Measurements from ENCODE around the gene IL4R.

The IL4R gene

DNA sequence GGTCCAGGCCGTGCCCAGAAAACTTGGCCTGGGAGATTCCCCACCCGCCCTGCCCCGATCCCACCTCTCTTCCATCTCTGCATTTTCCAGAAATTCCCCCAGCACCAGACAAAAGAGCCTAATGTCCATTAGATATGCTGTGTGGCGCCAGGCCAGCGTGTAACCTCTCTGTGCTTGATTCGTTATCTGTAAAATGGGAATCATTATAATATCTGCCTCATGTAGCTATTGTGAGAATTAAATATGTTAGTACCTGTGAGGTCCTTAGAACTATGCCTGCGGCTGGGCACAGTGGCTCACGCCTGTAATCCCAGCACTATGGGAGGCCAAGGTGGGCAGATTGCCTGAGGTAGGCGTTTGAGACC is 54.6 kb downstream of the IL4R start:
- no CpG with 5 or more reads among the region's 9 CpGs for WGBS, 2 donors (ENCODE audit: extremely low coverage in 2 of 2, insufficient read length in 2 of 2, insufficient replicate concordance in 1 of 2)
- Histone ChIP-seq H3K14ac (ENCODE audit: low read length) (no peak overlapping the region), H2AK5ac (ENCODE audit: low read depth, low read length) (no peak overlapping the region), H3K79me1 (ENCODE audit: low read depth, low read length) (no peaks in the 10 kb centered on the region), H3K9ac (ENCODE audit: low read depth, low read length, poor library complexity) (no peak overlapping the region), H3K18ac (ENCODE audit: low read length) (no peak overlapping the region), H2BK15ac (ENCODE audit: low read length) (no peak overlapping the region), H3K4me2 (ENCODE audit: insufficient read depth, low read length, poor library complexity, severe bottlenecking) (no peak overlapping the region), H3K36me3 (replicated peaks in 1 of 2; ENCODE audit: control insufficient read depth in 2 of 2, insufficient read depth in 2 of 2, low read length in 2 of 2) (no peaks in the 10 kb centered on the region), H3K9me3 (replicated peaks in 1 of 2; ENCODE audit: control insufficient read depth in 2 of 2, insufficient read depth in 1 of 2, low read depth in 1 of 2, low read length in 2 of 2) (no peaks in the 10 kb centered on the region), H2BK12ac (ENCODE audit: low read length) (no peak overlapping the region), H3K4me1 (ENCODE audit: control insufficient read depth in 2 of 2, insufficient read depth in 1 of 2, low read depth in 1 of 2, low read length in 2 of 2) (peaks cover 0 to 2% of the 10 kb centered on the region in 2 donors), H2BK5ac (ENCODE audit: low read length) (no peak overlapping the region), H3K27me3 (ENCODE audit: control insufficient read depth in 3 of 3, insufficient read depth in 3 of 3, low read depth in 1 of 3, low read length in 3 of 3) (no peaks in the 10 kb centered on the region), H4K8ac (ENCODE audit: low read depth, low read length) (no peak overlapping the region), H3K4ac (ENCODE audit: low read length) (no peak overlapping the region), H2AFZ (ENCODE audit: low read length) (no peak overlapping the region), H3K27ac (replicated peaks; ENCODE audit: low read length) (no peak overlapping the region), H4K91ac (ENCODE audit: low read depth, low read length, poor library complexity) (no peak overlapping the region), H3K4me3 (ENCODE audit: low read length in 2 of 2) (no peak overlapping the region), H2BK120ac (ENCODE audit: low read depth, low read length) (no peak overlapping the region), H3K23ac (ENCODE audit: low read depth, low read length, poor library complexity) (no peak overlapping the region)
- DNase-seq (ENCODE audit: low spot score): no peak

DNA sequence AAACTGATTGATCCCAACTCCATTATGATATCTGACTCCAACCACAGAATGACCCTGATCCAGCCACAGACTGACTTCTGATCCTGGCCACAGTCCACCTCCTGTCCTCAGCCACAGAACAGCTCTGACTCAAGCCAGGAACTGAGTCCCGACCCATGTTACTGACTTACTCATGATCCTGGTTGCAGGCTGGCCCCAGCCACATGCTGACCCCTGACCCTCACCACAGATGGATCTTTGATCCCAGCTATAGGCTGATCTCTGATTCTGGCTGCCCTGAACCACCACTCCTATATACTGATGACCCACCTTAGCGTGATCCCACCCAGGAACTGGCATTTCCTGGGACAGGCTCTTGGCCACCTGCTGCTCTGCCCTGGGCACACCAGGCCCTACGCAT is 56.0 kb downstream of the IL4R start:
- Histone ChIP-seq H2BK12ac (ENCODE audit: low read length) (no peak overlapping the region), H3K79me1 (ENCODE audit: low read depth, low read length) (no peaks in the 10 kb centered on the region), H4K8ac (ENCODE audit: low read depth, low read length) (peak overlapping the region; percentile 24), H3K18ac (ENCODE audit: low read length) (no peak overlapping the region), H2BK15ac (ENCODE audit: low read length) (no peak overlapping the region), H3K4ac (ENCODE audit: low read length) (no peak overlapping the region), H2AK5ac (ENCODE audit: low read depth, low read length) (no peak overlapping the region), H3K4me3 (ENCODE audit: low read length in 2 of 2) (no peak overlapping the region), H3K4me1 (ENCODE audit: control insufficient read depth in 2 of 2, insufficient read depth in 1 of 2, low read depth in 1 of 2, low read length in 2 of 2) (peaks cover 0 to 3% of the 10 kb centered on the region in 2 donors), H2AFZ (ENCODE audit: low read length) (no peak overlapping the region), H3K9ac (ENCODE audit: low read depth, low read length, poor library complexity) (no peak overlapping the region), H3K36me3 (replicated peaks in 1 of 2; ENCODE audit: control insufficient read depth in 2 of 2, insufficient read depth in 2 of 2, low read length in 2 of 2) (no peaks in the 10 kb centered on the region), H3K9me3 (replicated peaks in 1 of 2; ENCODE audit: control insufficient read depth in 2 of 2, insufficient read depth in 1 of 2, low read depth in 1 of 2, low read length in 2 of 2) (no peaks in the 10 kb centered on the region), H3K27me3 (ENCODE audit: control insufficient read depth in 3 of 3, insufficient read depth in 3 of 3, low read depth in 1 of 3, low read length in 3 of 3) (no peaks in the 10 kb centered on the region), H3K23ac (ENCODE audit: low read depth, low read length, poor library complexity) (no peak overlapping the region), H3K27ac (replicated peaks; ENCODE audit: low read length) (no peak overlapping the region), H2BK5ac (ENCODE audit: low read length) (no peak overlapping the region), H2BK120ac (ENCODE audit: low read depth, low read length) (no peak overlapping the region), H4K91ac (ENCODE audit: low read depth, low read length, poor library complexity) (no peak overlapping the region), H3K4me2 (ENCODE audit: insufficient read depth, low read length, poor library complexity, severe bottlenecking) (no peak overlapping the region), H3K14ac (ENCODE audit: low read length) (peak overlapping the region; percentile 25)
- no peak for DNase-seq (ENCODE audit: low spot score)
- no CpG with 5 or more reads among the region's 3 CpGs for WGBS, 2 donors (ENCODE audit: extremely low coverage in 2 of 2, insufficient read length in 2 of 2, insufficient replicate concordance in 1 of 2)

DNA sequence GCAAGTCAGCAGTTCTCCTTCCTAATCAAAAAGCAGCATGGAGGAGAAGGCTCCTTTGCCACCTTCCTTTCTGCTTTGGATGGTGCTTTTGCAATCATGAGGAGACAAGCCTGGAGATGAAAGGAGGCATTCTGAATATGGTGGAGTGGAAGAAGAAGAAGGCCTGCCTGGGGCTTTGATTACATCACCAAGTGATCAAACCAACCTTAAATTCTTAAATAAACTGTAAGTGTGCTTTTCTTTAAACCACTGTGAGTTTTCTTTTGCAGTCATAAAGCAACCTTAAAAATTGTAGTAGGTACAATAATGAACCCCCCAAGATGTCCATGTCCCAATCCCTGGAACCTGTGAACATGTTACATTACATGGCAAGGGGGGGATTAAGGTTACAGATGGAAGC is 56.5 kb downstream of the IL4R start:
- H2BK120ac ChIP-seq (ENCODE audit: low read depth, low read length): no peak overlapping the region
- no peak overlapping the region for H4K8ac ChIP-seq (ENCODE audit: low read depth, low read length)
- no peak overlapping the region for H3K4ac ChIP-seq (ENCODE audit: low read length)
- peaks cover 0 to 3% of the 10 kb centered on the region in 2 donors for H3K4me1 ChIP-seq (ENCODE audit: control insufficient read depth in 2 of 2, insufficient read depth in 1 of 2, low read depth in 1 of 2, low read length in 2 of 2)
- no peak overlapping the region for H2AFZ ChIP-seq (ENCODE audit: low read length)
- H3K23ac ChIP-seq (ENCODE audit: low read depth, low read length, poor library complexity): no peak overlapping the region
- H3K14ac ChIP-seq (ENCODE audit: low read length): no peak overlapping the region
- H2AK5ac ChIP-seq (ENCODE audit: low read depth, low read length): no peak overlapping the region
- no peaks in the 10 kb centered on the region for H3K27me3 ChIP-seq (ENCODE audit: control insufficient read depth in 3 of 3, insufficient read depth in 3 of 3, low read depth in 1 of 3, low read length in 3 of 3)
- H3K36me3 ChIP-seq (replicated peaks in 1 of 2; ENCODE audit: control insufficient read depth in 2 of 2, insufficient read depth in 2 of 2, low read length in 2 of 2): no peaks in the 10 kb centered on the region
- no peak overlapping the region for H3K4me2 ChIP-seq (ENCODE audit: insufficient read depth, low read length, poor library complexity, severe bottlenecking)
- H2BK15ac ChIP-seq (ENCODE audit: low read length): no peak overlapping the region
- no peaks in the 10 kb centered on the region for H3K79me1 ChIP-seq (ENCODE audit: low read depth, low read length)
- no peak overlapping the region for H4K91ac ChIP-seq (ENCODE audit: low read depth, low read length, poor library complexity)
- DNase-seq (ENCODE audit: low spot score): no peak
- no peak overlapping the region for H3K9ac ChIP-seq (ENCODE audit: low read depth, low read length, poor library complexity)
- no peaks in the 10 kb centered on the region for H3K9me3 ChIP-seq (replicated peaks in 1 of 2; ENCODE audit: control insufficient read depth in 2 of 2, insufficient read depth in 1 of 2, low read depth in 1 of 2, low read length in 2 of 2)
- no peak overlapping the region for H3K4me3 ChIP-seq (ENCODE audit: low read length in 2 of 2)
- H2BK5ac ChIP-seq (ENCODE audit: low read length): no peak overlapping the region
- no peak overlapping the region for H3K27ac ChIP-seq (replicated peaks; ENCODE audit: low read length)
- no peak overlapping the region for H2BK12ac ChIP-seq (ENCODE audit: low read length)
- no peak overlapping the region for H3K18ac ChIP-seq (ENCODE audit: low read length)

DNA sequence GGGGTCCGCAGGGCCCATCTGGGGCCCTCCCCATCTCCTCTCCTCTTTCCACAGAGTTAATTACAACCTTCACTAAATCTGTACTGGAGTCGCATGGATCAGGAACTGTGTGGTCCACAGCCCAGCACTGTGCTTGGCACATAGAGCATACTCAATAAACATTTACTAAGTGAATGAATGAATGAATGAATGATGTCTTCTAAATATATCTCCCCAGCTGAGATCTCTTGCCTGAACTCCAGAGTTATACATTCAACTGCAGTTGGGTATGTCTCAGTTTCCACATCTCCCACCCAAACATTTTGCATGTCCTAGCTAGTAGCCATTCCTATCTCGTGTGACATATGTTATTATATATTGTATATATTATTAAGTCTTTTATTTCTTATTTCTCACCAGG is 59.5 kb downstream of the IL4R start:
- H3K27me3 ChIP-seq (ENCODE audit: control insufficient read depth in 3 of 3, insufficient read depth in 3 of 3, low read depth in 1 of 3, low read length in 3 of 3): no peaks in the 10 kb centered on the region
- no peak overlapping the region for H2BK5ac ChIP-seq (ENCODE audit: low read length)
- H4K91ac ChIP-seq (ENCODE audit: low read depth, low read length, poor library complexity): no peak overlapping the region
- H3K4ac ChIP-seq (ENCODE audit: low read length): no peak overlapping the region
- no peak overlapping the region for H2AK5ac ChIP-seq (ENCODE audit: low read depth, low read length)
- H3K23ac ChIP-seq (ENCODE audit: low read depth, low read length, poor library complexity): no peak overlapping the region
- H3K18ac ChIP-seq (ENCODE audit: low read length): no peak overlapping the region
- H2BK120ac ChIP-seq (ENCODE audit: low read depth, low read length): no peak overlapping the region
- H3K4me2 ChIP-seq (ENCODE audit: insufficient read depth, low read length, poor library complexity, severe bottlenecking): no peak overlapping the region
- no peak overlapping the region for H2AFZ ChIP-seq (ENCODE audit: low read length)
- H3K27ac ChIP-seq (replicated peaks; ENCODE audit: low read length): no peak overlapping the region
- no peak for DNase-seq (ENCODE audit: low spot score)
- H2BK12ac ChIP-seq (ENCODE audit: low read length): no peak overlapping the region
- H2BK15ac ChIP-seq (ENCODE audit: low read length): no peak overlapping the region
- H4K8ac ChIP-seq (ENCODE audit: low read depth, low read length): no peak overlapping the region
- WGBS, 2 donors (ENCODE audit: extremely low coverage in 2 of 2, insufficient read length in 2 of 2, insufficient replicate concordance in 1 of 2): no CpG with 5 or more reads among the region's 3 CpGs
- H3K36me3 ChIP-seq (replicated peaks in 1 of 2; ENCODE audit: control insufficient read depth in 2 of 2, insufficient read depth in 2 of 2, low read length in 2 of 2): no peaks in the 10 kb centered on the region
- no peaks in the 10 kb centered on the region for H3K9me3 ChIP-seq (replicated peaks in 1 of 2; ENCODE audit: control insufficient read depth in 2 of 2, insufficient read depth in 1 of 2, low read depth in 1 of 2, low read length in 2 of 2)
- no peak overlapping the region for H3K4me3 ChIP-seq (ENCODE audit: low read length in 2 of 2)
- H3K79me1 ChIP-seq (ENCODE audit: low read depth, low read length): no peaks in the 10 kb centered on the region
- no peak overlapping the region for H3K9ac ChIP-seq (ENCODE audit: low read depth, low read length, poor library complexity)
- peaks cover 0 to 1% of the 10 kb centered on the region in 2 donors for H3K4me1 ChIP-seq (ENCODE audit: control insufficient read depth in 2 of 2, insufficient read depth in 1 of 2, low read depth in 1 of 2, low read length in 2 of 2)
- H3K14ac ChIP-seq (ENCODE audit: low read length): no peak overlapping the region
